ENCODE results near the gene ITGBL1.

- TF ChIP-seq POLR2A (IDR thresholded peaks at IDR 0.05), result no peak
- TF ChIP-seq, protein P1, sequence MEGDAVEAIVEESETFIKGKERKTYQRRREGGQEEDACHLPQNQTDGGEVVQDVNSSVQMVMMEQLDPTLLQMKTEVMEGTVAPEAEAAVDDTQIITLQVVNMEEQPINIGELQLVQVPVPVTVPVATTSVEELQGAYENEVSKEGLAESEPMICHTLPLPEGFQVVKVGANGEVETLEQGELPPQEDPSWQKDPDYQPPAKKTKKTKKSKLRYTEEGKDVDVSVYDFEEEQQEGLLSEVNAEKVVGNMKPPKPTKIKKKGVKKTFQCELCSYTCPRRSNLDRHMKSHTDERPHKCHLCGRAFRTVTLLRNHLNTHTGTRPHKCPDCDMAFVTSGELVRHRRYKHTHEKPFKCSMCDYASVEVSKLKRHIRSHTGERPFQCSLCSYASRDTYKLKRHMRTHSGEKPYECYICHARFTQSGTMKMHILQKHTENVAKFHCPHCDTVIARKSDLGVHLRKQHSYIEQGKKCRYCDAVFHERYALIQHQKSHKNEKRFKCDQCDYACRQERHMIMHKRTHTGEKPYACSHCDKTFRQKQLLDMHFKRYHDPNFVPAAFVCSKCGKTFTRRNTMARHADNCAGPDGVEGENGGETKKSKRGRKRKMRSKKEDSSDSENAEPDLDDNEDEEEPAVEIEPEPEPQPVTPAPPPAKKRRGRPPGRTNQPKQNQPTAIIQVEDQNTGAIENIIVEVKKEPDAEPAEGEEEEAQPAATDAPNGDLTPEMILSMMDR (IDR thresholded peaks at IDR 0.05), result no peak
Observed at GRCh38 chr13:101455863-101456262, 3.4 kb downstream of the ITGBL1 start.

Data from ovary (tissue), 3 donors.